Endothelial cell of umbilical vein (primary cell): ENCODE measurements around the gene SFRP2.

Experiments used
- EZH2 ChIP-seq: IDR thresholded peaks from 2 replicates; pipeline ENCODE4 v1.6.1; 2012; ENCODE audit warnings: borderline replicate concordance, low read depth, mild to moderate bottlenecking, moderate library complexity, low read length, inconsistent platforms; ENCODE audit not compliant: severe bottlenecking
- FOS ChIP-seq: IDR thresholded peaks from 2 replicates; pipeline ENCODE4 v1.6.1; 2011; ENCODE audit warnings: mild to moderate bottlenecking, low read length, moderate library complexity, borderline replicate concordance; ENCODE audit not compliant: insufficient read depth
- POLR2A ChIP-seq: IDR thresholded peaks from 2 replicates; pipeline ENCODE4 v1.6.1; 2012; ENCODE audit warnings: low read depth, mild to moderate bottlenecking, control low read depth, low read length
- POLR2AphosphoS5 ChIP-seq: IDR thresholded peaks from 2 replicates; pipeline ENCODE4 v1.6.1; 2012; ENCODE audit warnings: low read depth, mild to moderate bottlenecking, control low read depth, low read length, moderate library complexity; ENCODE audit not compliant: insufficient read depth
- TF ChIP-seq, protein P1 (sequence below), 2 donors: IDR thresholded peaks; 1 replicate in 1 of 2; 2 replicates in 1 of 2; pipeline ENCODE4 v1.5.1; 2011; ENCODE audit warnings: low read length in 2 of 2, mild to moderate bottlenecking in 2 of 2, moderate library complexity in 2 of 2, control low read depth in 1 of 2, inconsistent platforms in 1 of 2, low read depth in 1 of 2; ENCODE audit not compliant: insufficient read depth in 1 of 2; ENCODE audit errors: extremely low read depth in 1 of 2

DNA sequence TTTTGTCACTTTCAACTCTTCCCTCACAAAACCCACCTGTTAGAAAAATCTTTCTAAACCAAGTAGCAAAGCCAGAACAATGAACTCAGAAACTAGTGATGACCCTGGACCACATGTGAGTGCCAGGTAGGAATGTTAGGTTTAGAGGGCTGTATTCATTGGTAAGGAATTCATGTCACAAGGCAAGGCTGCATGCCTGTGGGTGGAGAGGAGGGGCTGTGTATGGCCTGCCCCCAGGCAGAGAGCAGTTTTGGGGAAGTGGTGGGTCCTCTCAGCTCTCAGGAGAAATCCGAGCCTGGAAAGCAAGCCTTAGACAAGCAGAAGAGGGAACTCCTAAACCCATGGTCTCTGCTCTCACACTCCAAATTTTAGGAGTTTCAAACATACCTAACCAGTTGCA, 31.5 kb downstream of the SFRP2 start:
- TF ChIP-seq, protein P1, sequence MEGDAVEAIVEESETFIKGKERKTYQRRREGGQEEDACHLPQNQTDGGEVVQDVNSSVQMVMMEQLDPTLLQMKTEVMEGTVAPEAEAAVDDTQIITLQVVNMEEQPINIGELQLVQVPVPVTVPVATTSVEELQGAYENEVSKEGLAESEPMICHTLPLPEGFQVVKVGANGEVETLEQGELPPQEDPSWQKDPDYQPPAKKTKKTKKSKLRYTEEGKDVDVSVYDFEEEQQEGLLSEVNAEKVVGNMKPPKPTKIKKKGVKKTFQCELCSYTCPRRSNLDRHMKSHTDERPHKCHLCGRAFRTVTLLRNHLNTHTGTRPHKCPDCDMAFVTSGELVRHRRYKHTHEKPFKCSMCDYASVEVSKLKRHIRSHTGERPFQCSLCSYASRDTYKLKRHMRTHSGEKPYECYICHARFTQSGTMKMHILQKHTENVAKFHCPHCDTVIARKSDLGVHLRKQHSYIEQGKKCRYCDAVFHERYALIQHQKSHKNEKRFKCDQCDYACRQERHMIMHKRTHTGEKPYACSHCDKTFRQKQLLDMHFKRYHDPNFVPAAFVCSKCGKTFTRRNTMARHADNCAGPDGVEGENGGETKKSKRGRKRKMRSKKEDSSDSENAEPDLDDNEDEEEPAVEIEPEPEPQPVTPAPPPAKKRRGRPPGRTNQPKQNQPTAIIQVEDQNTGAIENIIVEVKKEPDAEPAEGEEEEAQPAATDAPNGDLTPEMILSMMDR (IDR thresholded peaks at IDR 0.05; ENCODE audit: extremely low read depth in 1 of 2, insufficient read depth in 1 of 2, low read depth in 1 of 2, low read length in 2 of 2) = no peak
- TF ChIP-seq POLR2A = no peak
- TF ChIP-seq POLR2AphosphoS5 = no peak
- TF ChIP-seq FOS = no peak
- TF ChIP-seq EZH2 = no peak
